Measurements from ENCODE around the gene CWC22. TPM values are rescaled to one million over a fixed set of nuclear protein-coding genes. Genes with fewer than 3 reads are reported as not detected.
"Not testable (repeated sequence)": the region's sequence is repeated elsewhere in the genome, so short reads cannot be mapped to it uniquely, and the experiment has no call there.

Gene CWC22
- total RNA-seq, 1 experiment from 2014 or later, result 17.5 TPM

- peaks cover 11% of the 10 kb centered on the region for H3K36me3 ChIP-seq (replicated peaks; ENCODE audit: control insufficient read depth, insufficient read depth, low read length)
- H3K4me3 ChIP-seq (ENCODE audit: insufficient read depth, low read depth, low read length), result no peak overlapping the region
- no peak for DNase-seq
- H3K27me3 ChIP-seq (ENCODE audit: control insufficient read depth, insufficient read depth, low read length), result no peaks in the 10 kb centered on the region
Measured at GRCh38 chr2:179949438-179949837, 57.7 kb downstream of the CWC22 start.

DNA sequence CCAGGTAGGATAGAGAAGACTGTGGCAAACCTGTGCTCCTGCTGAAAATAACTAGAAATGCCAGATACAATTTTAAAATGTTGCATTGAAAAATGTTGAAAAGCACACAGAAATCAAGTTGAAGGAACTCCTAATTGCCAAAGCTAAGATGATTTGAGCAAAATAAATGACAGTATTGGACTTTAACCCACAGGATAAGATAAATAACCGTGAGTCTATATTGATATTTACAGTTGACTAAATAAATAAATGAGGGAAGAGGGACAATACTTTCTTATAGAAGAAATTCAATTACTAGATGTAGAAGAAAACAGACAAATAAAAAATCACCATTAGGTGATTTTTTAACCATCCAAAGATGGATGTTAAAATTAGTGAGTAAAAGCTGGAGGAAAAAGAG lies 59.0 kb downstream of the CWC22 start:
- Histone ChIP-seq H3K4me3 (ENCODE audit: insufficient read depth, low read depth, low read length) (no peak overlapping the region), H3K36me3 (replicated peaks; ENCODE audit: control insufficient read depth, insufficient read depth, low read length) (peaks cover 9% of the 10 kb centered on the region), H3K27me3 (ENCODE audit: control insufficient read depth, insufficient read depth, low read length) (no peaks in the 10 kb centered on the region)
- DNase-seq, result no peak

GRCh38 chr2:179946810-179947615 lies 60.1 kb downstream of the CWC22 start:
- Histone ChIP-seq H3K4me3 (ENCODE audit: insufficient read depth, low read depth, low read length) (no peak overlapping the region), H3K36me3 (replicated peaks; ENCODE audit: control insufficient read depth, insufficient read depth, low read length) (peaks cover 7% of the 10 kb centered on the region), H3K27me3 (ENCODE audit: control insufficient read depth, insufficient read depth, low read length) (no peaks in the 10 kb centered on the region)
- no peak for DNase-seq

- no peak for DNase-seq
- Histone ChIP-seq H3K27me3 (ENCODE audit: control insufficient read depth, insufficient read depth, low read length) (no peaks in the 10 kb centered on the region), H3K4me3 (ENCODE audit: insufficient read depth, low read depth, low read length) (no peak overlapping the region), H3K36me3 (replicated peaks; ENCODE audit: control insufficient read depth, insufficient read depth, low read length) (peaks cover 4% of the 10 kb centered on the region)
Measured at GRCh38 chr2:179946346-179946745, 60.8 kb downstream of the CWC22 start.

DNA sequence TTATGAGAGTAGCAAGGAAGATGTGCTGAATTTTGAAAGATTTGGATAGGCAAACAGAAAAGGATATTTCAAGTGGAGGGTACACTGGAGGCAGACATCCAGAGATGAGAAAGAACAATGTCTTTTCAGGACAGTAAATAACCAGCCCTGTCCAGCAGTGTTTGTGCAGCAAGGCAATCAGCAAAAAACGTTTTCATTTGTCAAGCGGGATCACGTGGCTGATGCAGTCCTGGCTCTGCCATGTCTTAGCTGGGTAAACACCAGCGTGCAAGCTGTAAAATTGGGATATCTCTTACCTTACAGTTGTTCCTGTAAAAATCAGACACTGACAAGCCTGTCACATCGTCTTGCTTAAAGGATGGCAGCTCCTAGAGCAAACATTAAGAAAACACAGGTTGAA lies 67.8 kb downstream of the CWC22 start:
- H3K36me3 ChIP-seq (replicated peaks; ENCODE audit: control insufficient read depth, insufficient read depth, low read length), result no peaks in the 10 kb centered on the region
- DNase-seq, result no peak
- no peaks in the 10 kb centered on the region for H3K27me3 ChIP-seq (ENCODE audit: control insufficient read depth, insufficient read depth, low read length)

DNA sequence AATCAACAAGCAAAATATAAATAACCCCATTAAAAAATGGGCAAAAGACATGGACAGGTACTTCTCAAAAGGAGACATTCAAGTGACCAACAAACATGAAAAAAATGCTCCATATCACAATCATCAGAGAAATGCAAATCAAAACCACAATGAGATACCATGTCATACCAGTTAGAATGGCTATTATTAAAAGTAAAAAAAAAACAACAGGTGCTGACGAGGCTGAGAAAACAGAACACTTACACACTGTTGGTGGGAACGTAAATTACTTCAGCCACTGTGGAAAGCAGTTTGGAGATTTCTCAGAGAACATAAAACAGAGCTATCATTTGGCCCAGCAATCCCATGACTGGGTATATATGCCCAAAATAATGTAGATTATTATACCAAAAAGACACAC lies 69.1 kb downstream of the CWC22 start:
- no peak for DNase-seq
- Histone ChIP-seq H3K4me3 (ENCODE audit: insufficient read depth, low read depth, low read length) (no peak overlapping the region), H3K36me3 (replicated peaks; ENCODE audit: control insufficient read depth, insufficient read depth, low read length) (no peaks in the 10 kb centered on the region), H3K27me3 (ENCODE audit: control insufficient read depth, insufficient read depth, low read length) (no peaks in the 10 kb centered on the region)

More for the DNA sequence above, 67.8 kb downstream of the CWC22 start:
- H3K4me3 ChIP-seq (ENCODE audit: insufficient read depth, low read depth, low read length), result no peak overlapping the region

DNA sequence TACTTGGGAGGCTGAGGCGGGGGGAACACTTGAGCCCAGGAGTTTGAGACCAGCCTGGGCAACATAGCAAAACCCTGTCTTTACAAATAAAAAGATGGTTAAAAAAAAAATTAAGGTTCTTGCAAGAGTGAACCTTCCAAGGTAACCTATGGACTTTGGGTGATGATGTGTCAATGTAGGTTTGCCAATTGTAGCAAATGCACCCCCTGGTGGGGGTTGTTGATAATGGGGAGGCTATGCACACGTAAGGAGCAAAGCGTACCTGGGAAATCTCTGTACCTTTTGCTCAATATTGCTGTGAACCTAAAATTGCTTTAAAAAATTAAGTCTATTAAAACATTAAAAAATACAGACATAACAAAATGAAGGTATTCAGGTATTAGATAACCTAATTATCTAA lies 70.4 kb downstream of the CWC22 start:
- no peak overlapping the region for H3K4me3 ChIP-seq (ENCODE audit: insufficient read depth, low read depth, low read length)
- no peak for DNase-seq
- no peaks in the 10 kb centered on the region for H3K36me3 ChIP-seq (replicated peaks; ENCODE audit: control insufficient read depth, insufficient read depth, low read length)
- no peaks in the 10 kb centered on the region for H3K27me3 ChIP-seq (ENCODE audit: control insufficient read depth, insufficient read depth, low read length)

DNA sequence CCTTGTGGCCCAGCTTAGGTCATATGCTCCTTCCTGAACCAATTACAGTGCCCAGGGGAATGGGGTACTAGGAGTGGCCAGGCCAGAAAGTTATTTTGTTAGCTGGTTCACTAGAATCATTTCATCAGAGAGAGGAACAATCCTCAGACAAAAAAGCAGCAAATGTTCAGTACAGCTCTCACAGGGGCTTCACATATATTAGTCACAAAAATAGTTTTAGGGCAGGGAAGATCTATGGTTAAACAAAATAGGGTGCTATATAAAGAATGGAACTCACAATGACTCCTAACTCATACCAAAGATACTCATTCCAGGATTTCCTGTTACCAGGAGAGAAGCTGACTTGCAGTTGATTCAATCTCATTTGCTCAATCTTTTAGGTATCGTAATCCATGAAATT lies 71.0 kb downstream of the CWC22 start:
- Histone ChIP-seq H3K27me3 (ENCODE audit: control insufficient read depth, insufficient read depth, low read length) (no peaks in the 10 kb centered on the region), H3K36me3 (replicated peaks; ENCODE audit: control insufficient read depth, insufficient read depth, low read length) (no peaks in the 10 kb centered on the region), H3K4me3 (ENCODE audit: insufficient read depth, low read depth, low read length) (no peak overlapping the region)
- DNase-seq, result no peak

GRCh38 chr2:179932786-179933185 lies 74.3 kb downstream of the CWC22 start:
- Histone ChIP-seq H3K4me3 (ENCODE audit: insufficient read depth, low read depth, low read length) (no peak overlapping the region), H3K27me3 (ENCODE audit: control insufficient read depth, insufficient read depth, low read length) (no peaks in the 10 kb centered on the region), H3K36me3 (replicated peaks; ENCODE audit: control insufficient read depth, insufficient read depth, low read length) (no peaks in the 10 kb centered on the region)
- no peak for DNase-seq

GRCh38 chr2:179931502-179931901 lies 75.6 kb downstream of the CWC22 start:
- no peak for DNase-seq
- no peaks in the 10 kb centered on the region for H3K36me3 ChIP-seq (replicated peaks; ENCODE audit: control insufficient read depth, insufficient read depth, low read length)
- H3K27me3 ChIP-seq (ENCODE audit: control insufficient read depth, insufficient read depth, low read length), result no peaks in the 10 kb centered on the region
- H3K4me3 ChIP-seq (ENCODE audit: insufficient read depth, low read depth, low read length), result no peak overlapping the region

DNA sequence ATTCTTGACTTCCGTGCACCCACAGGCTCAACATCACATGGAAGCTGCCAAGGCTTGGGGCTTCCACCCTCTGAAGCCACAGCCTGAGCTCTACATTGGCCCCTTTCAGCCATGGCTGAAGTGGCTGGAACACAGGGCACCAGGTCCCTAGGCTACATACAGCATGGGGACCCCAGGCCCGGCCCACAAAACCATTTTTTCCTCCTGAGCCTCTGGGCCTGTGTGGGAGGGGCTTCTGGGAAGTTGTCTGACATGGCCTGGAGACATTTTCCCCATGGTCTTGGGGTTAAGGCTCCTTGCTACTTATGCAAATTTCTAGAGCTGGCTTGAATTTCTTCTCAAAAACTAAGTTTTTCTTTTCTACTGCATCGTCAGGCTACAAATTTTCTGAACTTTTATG lies 77.1 kb downstream of the CWC22 start:
- H3K27me3 ChIP-seq (ENCODE audit: control insufficient read depth, insufficient read depth, low read length); H3K4me3 ChIP-seq (ENCODE audit: insufficient read depth, low read depth, low read length); DNase-seq; H3K36me3 ChIP-seq (replicated peaks; ENCODE audit: control insufficient read depth, insufficient read depth, low read length): not testable (repeated sequence)

- Histone ChIP-seq H3K27me3 (ENCODE audit: control insufficient read depth, insufficient read depth, low read length) (no peaks in the 10 kb centered on the region), H3K36me3 (replicated peaks; ENCODE audit: control insufficient read depth, insufficient read depth, low read length) (no peaks in the 10 kb centered on the region), H3K4me3 (ENCODE audit: insufficient read depth, low read depth, low read length) (no peak overlapping the region)
- no peak for DNase-seq
Measured at GRCh38 chr2:179927041-179927440, 80.1 kb downstream of the CWC22 start.

DNA sequence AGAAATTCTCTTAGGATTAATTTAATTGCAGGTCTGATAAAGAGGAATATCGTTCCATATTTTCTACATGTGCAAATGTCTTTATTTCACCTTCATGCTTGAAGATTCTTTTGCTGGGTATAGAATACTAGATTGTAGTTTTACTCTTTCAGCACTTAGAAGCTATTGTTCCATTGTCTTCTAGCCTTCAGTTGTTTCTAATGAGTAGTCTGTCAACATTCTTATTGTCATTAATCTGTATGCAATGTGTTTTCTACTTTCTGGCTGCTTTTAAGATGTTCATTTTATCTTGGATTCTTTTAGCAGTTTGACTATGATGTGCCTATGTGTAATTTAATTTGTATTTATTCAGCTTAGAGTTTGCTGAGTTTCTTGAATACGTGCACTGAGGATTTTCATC lies 81.4 kb downstream of the CWC22 start:
- H3K4me3 ChIP-seq (ENCODE audit: insufficient read depth, low read depth, low read length), result no peak overlapping the region
- no peaks in the 10 kb centered on the region for H3K36me3 ChIP-seq (replicated peaks; ENCODE audit: control insufficient read depth, insufficient read depth, low read length)
- H3K27me3 ChIP-seq (ENCODE audit: control insufficient read depth, insufficient read depth, low read length), result no peaks in the 10 kb centered on the region
- no peak for DNase-seq

- Histone ChIP-seq H3K36me3 (replicated peaks; ENCODE audit: control insufficient read depth, insufficient read depth, low read length) (no peaks in the 10 kb centered on the region), H3K4me3 (ENCODE audit: insufficient read depth, low read depth, low read length) (no peak overlapping the region), H3K27me3 (ENCODE audit: control insufficient read depth, insufficient read depth, low read length) (no peaks in the 10 kb centered on the region)
- no peak for DNase-seq
Measured at GRCh38 chr2:179917272-179917671, 89.8 kb downstream of the CWC22 start.

DNA sequence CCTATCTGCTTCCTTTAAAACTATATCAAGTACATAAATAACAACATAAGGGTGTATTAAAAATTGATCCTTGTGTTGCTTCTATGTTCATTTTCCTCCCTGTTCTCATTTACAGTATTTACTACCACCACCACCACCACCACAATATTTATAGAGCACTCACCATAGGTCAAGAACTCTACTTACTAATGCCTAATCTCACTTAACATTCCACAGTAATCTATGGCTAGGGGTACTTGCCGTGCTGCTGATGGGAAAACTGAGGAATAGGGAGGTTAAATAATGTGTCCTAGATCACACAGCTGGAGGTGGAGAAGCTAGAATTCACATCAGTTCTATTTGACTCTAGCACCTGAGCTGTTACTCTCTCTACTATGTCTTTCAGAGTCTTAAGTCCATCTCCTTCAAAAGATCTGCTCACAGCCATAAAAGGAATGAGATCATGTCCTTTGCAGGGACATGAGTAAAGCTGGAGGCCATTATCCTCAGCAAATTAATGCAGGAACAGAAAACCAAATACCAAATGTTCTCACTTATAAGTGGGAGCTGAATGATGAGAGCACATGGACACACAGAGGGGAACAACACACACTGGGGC lies 91.6 kb downstream of the CWC22 start:
- Histone ChIP-seq H3K36me3 (replicated peaks; ENCODE audit: control insufficient read depth, insufficient read depth, low read length) (no peaks in the 10 kb centered on the region), H3K4me3 (ENCODE audit: insufficient read depth, low read depth, low read length) (no peak overlapping the region), H3K27me3 (ENCODE audit: control insufficient read depth, insufficient read depth, low read length) (no peaks in the 10 kb centered on the region)
- no peak for DNase-seq
